Stomach smooth muscle (tissue), 2 donors: ENCODE measurements around the gene KYNU.

Experiments
- H3K27ac ChIP-seq: one replicate; pipeline ENCODE4 v1.7.0; 2013; ENCODE audit warnings: mild to moderate bottlenecking, low read length, inconsistent platforms
- H3K27me3 ChIP-seq, 2 donors: one replicate each; pipeline ENCODE4 v1.7.0; 2013; ENCODE audit warnings: low read length in 2 of 2; ENCODE audit not compliant: insufficient read depth in 2 of 2, control insufficient read depth in 1 of 2
- H3K36me3 ChIP-seq, 2 donors: one replicate each; pipeline ENCODE4 v1.7.0; 2013; ENCODE audit warnings: low read length in 2 of 2; ENCODE audit not compliant: control insufficient read depth in 2 of 2, insufficient read depth in 2 of 2
- H3K4me1 ChIP-seq: one replicate; pipeline ENCODE4 v1.7.0; 2013; ENCODE audit warnings: low read length; ENCODE audit not compliant: control insufficient read depth, insufficient read depth
- H3K4me3 ChIP-seq, 2 donors: one replicate each; pipeline ENCODE4 v1.7.0; 2013; ENCODE audit warnings: low read length in 2 of 2
- H3K9ac ChIP-seq, 2 donors: one replicate each; pipeline ENCODE4 v1.7.0; 2013; ENCODE audit warnings: low read length in 2 of 2, mild to moderate bottlenecking in 1 of 2
- H3K9me3 ChIP-seq, 2 donors: one replicate each; pipeline ENCODE4 v1.7.0; 2013; ENCODE audit warnings: low read length in 2 of 2; ENCODE audit not compliant: control insufficient read depth in 2 of 2
- donor health status: healthy.
- donor health status: Pancreatic carcinoma.

The KYNU gene

GRCh38 chr2:142981756-142982155 is 104.3 kb downstream of the KYNU start:
- no peaks in the 10 kb centered on the region for H3K4me1 ChIP-seq
- H3K4me3 ChIP-seq, result no peak overlapping the region
- no peak overlapping the region for H3K27ac ChIP-seq
- no peaks in the 10 kb centered on the region for H3K9me3 ChIP-seq
- H3K36me3 ChIP-seq, result no peaks in the 10 kb centered on the region
- H3K27me3 ChIP-seq, result no peaks in the 10 kb centered on the region
- no peak overlapping the region for H3K9ac ChIP-seq

DNA sequence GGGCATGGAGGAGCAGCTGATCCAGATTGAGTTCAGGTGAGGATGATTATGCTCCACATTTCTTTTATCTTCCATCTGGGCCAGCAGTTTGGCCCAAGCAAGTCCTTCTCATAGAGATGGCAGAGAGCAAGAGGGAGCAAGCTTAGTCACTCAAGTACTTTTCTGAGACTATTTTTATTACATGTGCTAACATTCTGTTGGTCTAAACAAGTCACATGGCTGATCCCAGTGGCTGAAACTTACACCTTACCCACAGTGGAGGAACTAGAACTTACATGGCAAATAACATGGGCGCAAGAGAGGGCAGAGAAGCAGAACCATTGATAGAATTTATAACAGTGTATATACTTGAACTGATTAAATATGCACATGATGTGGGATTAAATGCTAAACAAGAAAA is 105.7 kb downstream of the KYNU start:
- H3K4me3 ChIP-seq, result no peak overlapping the region
- H3K36me3 ChIP-seq, result no peaks in the 10 kb centered on the region
- H3K9ac ChIP-seq, result no peak overlapping the region

GRCh38 chr2:142984657-142985056 is 107.2 kb downstream of the KYNU start:
- H3K27me3 ChIP-seq, result no peaks in the 10 kb centered on the region

More for the DNA sequence above, 105.7 kb downstream of the KYNU start:
- H3K27ac ChIP-seq, result no peak overlapping the region
- no peaks in the 10 kb centered on the region for H3K9me3 ChIP-seq
- H3K27me3 ChIP-seq, result no peaks in the 10 kb centered on the region
- H3K4me1 ChIP-seq, result no peaks in the 10 kb centered on the region

GRCh38 chr2:142987044-142987443 is 109.6 kb downstream of the KYNU start:
- no peaks in the 10 kb centered on the region for H3K4me1 ChIP-seq
- no peak overlapping the region for H3K9ac ChIP-seq
- H3K4me3 ChIP-seq, result no peak overlapping the region
- H3K9me3 ChIP-seq, result no peaks in the 10 kb centered on the region
- H3K36me3 ChIP-seq, result no peaks in the 10 kb centered on the region
- H3K27me3 ChIP-seq, result no peaks in the 10 kb centered on the region
- H3K27ac ChIP-seq, result no peak overlapping the region

More at GRCh38 chr2:142984657-142985056, 107.2 kb downstream of the KYNU start:
- Histone ChIP-seq H3K9ac (no peak overlapping the region), H3K27ac (no peak overlapping the region), H3K4me1 (no peaks in the 10 kb centered on the region), H3K4me3 (no peak overlapping the region), H3K36me3 (no peaks in the 10 kb centered on the region), H3K9me3 (no peaks in the 10 kb centered on the region)

DNA sequence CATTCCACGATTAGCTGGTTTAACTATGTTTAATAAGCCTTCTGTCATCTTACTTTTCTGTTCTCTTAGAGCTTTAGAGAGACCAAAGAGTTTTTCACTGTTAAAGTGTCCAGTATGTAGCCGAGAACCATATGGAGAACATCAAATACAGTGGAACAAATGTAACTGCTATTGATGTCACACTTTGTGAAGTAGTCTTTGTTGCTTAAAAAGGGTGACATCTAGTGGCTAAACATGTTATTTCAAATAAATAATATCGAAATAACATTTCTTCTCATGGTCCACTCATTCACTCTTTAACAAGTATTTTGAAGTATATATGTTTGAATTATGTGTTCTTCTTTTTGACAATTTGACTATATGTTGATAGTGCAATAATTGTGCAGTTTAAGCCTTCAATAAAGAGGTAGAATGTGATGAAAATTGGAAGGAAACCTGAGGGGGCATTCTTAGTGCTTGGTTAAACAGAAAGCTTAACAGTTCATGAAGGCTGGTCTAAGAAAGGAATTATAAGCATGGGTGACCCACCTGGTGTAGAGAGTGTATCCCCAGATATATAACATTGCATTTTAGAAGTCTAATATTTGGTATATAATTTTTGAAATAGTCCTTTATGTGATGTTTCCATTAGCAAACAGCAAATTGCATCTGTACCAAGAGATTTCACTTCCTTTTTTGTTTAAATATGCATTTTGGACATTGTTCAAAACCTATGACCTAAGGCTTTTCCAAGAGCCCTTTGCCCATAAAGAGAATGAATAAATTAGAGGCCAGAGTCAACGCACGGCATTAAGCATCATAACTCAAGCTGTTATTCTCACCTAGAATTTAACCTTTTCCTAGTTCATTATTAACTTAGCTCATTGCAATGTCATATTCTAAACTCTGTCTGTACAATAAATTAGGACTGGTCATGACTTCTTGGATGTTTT is 112.1 kb downstream of the KYNU start:
- Histone ChIP-seq H3K4me1 (no peaks in the 10 kb centered on the region), H3K27me3 (no peaks in the 10 kb centered on the region), H3K27ac (no peak overlapping the region)

DNA sequence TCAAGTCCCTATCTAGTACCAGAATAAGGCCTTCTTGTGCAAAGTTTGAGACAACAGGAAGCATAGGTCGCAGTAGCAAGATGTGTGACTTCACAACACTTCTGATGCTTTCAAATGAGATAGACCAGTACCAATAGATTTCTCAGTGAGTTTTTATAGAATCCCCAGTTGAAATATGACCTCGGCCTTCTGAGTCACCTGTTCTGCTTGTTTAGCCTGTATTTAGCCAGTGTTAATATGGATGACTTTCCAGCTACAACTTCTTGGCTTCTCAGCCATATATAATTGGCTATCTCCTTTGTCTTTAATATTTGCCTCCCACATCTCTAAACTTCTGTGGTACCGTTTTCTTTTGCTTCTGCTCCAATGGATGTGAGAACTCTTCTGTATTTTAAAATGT is 113.8 kb downstream of the KYNU start:
- Histone ChIP-seq H3K9me3 (no peaks in the 10 kb centered on the region), H3K27me3 (no peaks in the 10 kb centered on the region), H3K36me3 (no peaks in the 10 kb centered on the region), H3K9ac (no peak overlapping the region), H3K27ac (no peak overlapping the region), H3K4me3 (no peak overlapping the region), H3K4me1 (no peaks in the 10 kb centered on the region)

More for the DNA sequence above, 112.1 kb downstream of the KYNU start:
- Histone ChIP-seq H3K9ac (no peak overlapping the region), H3K4me3 (no peak overlapping the region), H3K36me3 (no peaks in the 10 kb centered on the region), H3K9me3 (no peaks in the 10 kb centered on the region)

GRCh38 chr2:142992840-142993239 is 115.4 kb downstream of the KYNU start:
- Histone ChIP-seq H3K36me3 (no peaks in the 10 kb centered on the region), H3K4me3 (no peak overlapping the region), H3K9ac (no peak overlapping the region), H3K4me1 (no peaks in the 10 kb centered on the region), H3K27me3 (no peaks in the 10 kb centered on the region), H3K27ac (no peak overlapping the region), H3K9me3 (no peaks in the 10 kb centered on the region)

- H3K4me3 ChIP-seq, result no peak overlapping the region
- H3K27me3 ChIP-seq, result no peaks in the 10 kb centered on the region
- H3K4me1 ChIP-seq, result no peaks in the 10 kb centered on the region
- H3K27ac ChIP-seq, result no peak overlapping the region
- H3K9ac ChIP-seq, result no peak overlapping the region
- H3K36me3 ChIP-seq, result no peaks in the 10 kb centered on the region
- H3K9me3 ChIP-seq, result no peaks in the 10 kb centered on the region
These were observed 116.3 kb downstream of the KYNU start for GRCh38 chr2:142993771-142994170.

DNA sequence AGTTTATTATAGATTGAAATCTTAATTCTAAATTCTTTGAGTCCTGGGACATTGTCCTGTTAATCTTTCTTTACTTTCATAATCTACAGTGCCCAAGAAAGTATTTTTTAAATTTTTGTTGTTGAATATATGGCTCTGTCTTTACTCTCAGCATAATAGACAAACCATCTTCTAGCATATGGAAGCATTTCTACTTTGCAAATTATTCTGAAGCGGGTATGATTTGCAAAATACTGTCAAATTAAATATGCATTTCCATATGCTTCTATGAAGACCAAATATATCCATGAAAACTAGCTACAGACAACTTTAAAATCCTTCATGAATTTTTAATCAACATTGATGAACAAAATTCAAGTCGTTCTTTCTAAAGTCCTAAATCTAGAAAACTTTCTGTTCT is 117.2 kb downstream of the KYNU start:
- Histone ChIP-seq H3K9me3 (no peaks in the 10 kb centered on the region), H3K27me3 (no peaks in the 10 kb centered on the region), H3K4me3 (no peak overlapping the region), H3K4me1 (no peaks in the 10 kb centered on the region), H3K36me3 (no peaks in the 10 kb centered on the region), H3K9ac (no peak overlapping the region), H3K27ac (no peak overlapping the region)

DNA sequence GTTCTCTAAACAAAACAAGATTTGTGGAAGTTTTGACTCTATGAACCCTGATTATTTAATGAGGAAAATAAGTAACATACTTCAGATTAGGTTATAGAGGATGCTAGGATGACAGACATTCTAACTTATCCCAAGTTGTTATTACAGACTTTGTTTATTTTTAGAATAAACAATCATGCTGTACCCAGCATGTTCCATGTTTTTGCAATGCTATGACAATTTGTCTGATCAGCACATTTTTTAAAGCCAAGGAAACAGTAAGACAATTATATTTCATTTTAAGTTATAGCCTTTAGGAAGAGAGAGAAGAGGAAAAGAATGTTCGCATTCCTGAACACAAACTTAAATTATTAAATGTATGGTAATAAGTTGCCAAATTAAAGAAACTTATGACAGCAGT is 119.8 kb downstream of the KYNU start:
- Histone ChIP-seq H3K9me3 (no peaks in the 10 kb centered on the region), H3K27ac (no peak overlapping the region), H3K36me3 (no peaks in the 10 kb centered on the region), H3K9ac (no peak overlapping the region), H3K4me1 (no peaks in the 10 kb centered on the region), H3K27me3 (no peaks in the 10 kb centered on the region), H3K4me3 (no peak overlapping the region)

- no peaks in the 10 kb centered on the region for H3K27me3 ChIP-seq
- H3K4me1 ChIP-seq, result no peaks in the 10 kb centered on the region
- no peaks in the 10 kb centered on the region for H3K36me3 ChIP-seq
- no peaks in the 10 kb centered on the region for H3K9me3 ChIP-seq
- H3K9ac ChIP-seq, result no peak overlapping the region
- H3K27ac ChIP-seq, result no peak overlapping the region
- no peak overlapping the region for H3K4me3 ChIP-seq
These were observed 123.1 kb downstream of the KYNU start for GRCh38 chr2:143000599-143000998.
